K562 (cell line): ENCODE measurements around the gene TMED10. TPM values are rescaled to one million over a fixed set of nuclear protein-coding genes. Genes with fewer than 3 reads are reported as not detected.

ENCODE experiments used
- ATAC-seq: fragments of 200-7000 bp; cut with Tn5 transposase; 3 replicates; pipeline ENCODE4 v1.9.1; 2020; ENCODE audit warnings: moderate library complexity
- BruUV-seq: library from RNA; stranded (reverse); fragments of 400-500 nt; replicated peaks from 2 replicates; lab custom pipeline; 2021; lab: Mats Ljungman, UMichigan
- CTCF ChIA-PET: fragments of 300-600 bp; formaldehyde crosslinking; extraction: SDS; loops from one replicate; lab custom pipeline; 2021; ENCODE audit warnings: low intra/inter-chr PET ratio; lab: Yijun Ruan, JAX
- POLR2A ChIA-PET: fragments of 300-600, 350-650 bp; sonication (Branson Sonifier 250); formaldehyde crosslinking; extraction: SDS; loops from one replicate; lab custom pipeline; 2021; ENCODE audit warnings: antibody characterized with exemption, inconsistent platforms; lab: Yijun Ruan, JAX
- DNase-seq, 4 experiments: peaks; one replicate each; pipeline versions ENCODE4 v3.0.0 to v3.0.0-alpha.2; 2011 to 2018; ENCODE audit warnings: low spot score in 3 of 4, mixed read lengths in 3 of 4; ENCODE audit errors: extremely low read depth in 1 of 4
- FAIRE-seq: peaks from 2 replicates; lab custom pipeline; 2011; peaks lifted over from hg19 to GRCh38; lab: Jason Lieb, UNC
- H2AFZ ChIP-seq: 2 replicates; pipeline ENCODE4 v1.6.0; 2011; ENCODE audit warnings: low read depth, low read length, control low read depth, inconsistent platforms
- H3K27ac ChIP-seq: fragments of 200-600 bp; 3 replicates; pipeline ENCODE4 v1.8.0; 2011; ENCODE audit warnings: low read depth, mild to moderate bottlenecking, control low read depth, inconsistent platforms, low read length, moderate library complexity, mixed read lengths; ENCODE audit errors: extremely low read depth
- H3K27me3 ChIP-seq, 2 experiments: fragments of 300-600 bp in 1 of 2; 2 replicates in 1 of 2; 3 replicates in 1 of 2; pipeline versions ENCODE4 v1.6.0 to v1.8.0; 2011; ENCODE audit warnings: inconsistent platforms in 2 of 2, low read length in 2 of 2, mild to moderate bottlenecking in 1 of 2, mixed read lengths in 1 of 2, moderate library complexity in 1 of 2; ENCODE audit not compliant: control insufficient read depth in 2 of 2, insufficient read depth in 2 of 2
- H3K36me3 ChIP-seq: fragments of 300-600 bp; 3 replicates; pipeline ENCODE4 v1.8.0; 2011; ENCODE audit warnings: mild to moderate bottlenecking, low read length, inconsistent platforms; ENCODE audit not compliant: control insufficient read depth, insufficient read depth
- H3K4me1 ChIP-seq, 2 experiments: fragments of 200-600 bp in 1 of 2; replicated peaks in 1 of 2; 2 replicates in 1 of 2; 3 replicates in 1 of 2; pipeline versions ENCODE4 v1.5.1 to v1.8.0; 2011; ENCODE audit warnings: inconsistent platforms in 2 of 2, low read length in 2 of 2, mild to moderate bottlenecking in 1 of 2, mixed read lengths in 1 of 2, moderate library complexity in 1 of 2; ENCODE audit not compliant: control insufficient read depth in 2 of 2, insufficient read depth in 2 of 2
- H3K4me2 ChIP-seq: 2 replicates; pipeline ENCODE4 v1.6.1; 2011; ENCODE audit warnings: low read length, control low read depth, inconsistent platforms, mixed read lengths; ENCODE audit not compliant: insufficient read depth
- H3K4me3 ChIP-seq: fragments of 200-600 bp; sonication (generic), shearing (Covaris generic); 2 replicates; pipeline ENCODE4 v1.5.1; 2016; ENCODE audit warnings: control low read depth, inconsistent platforms
- H3K79me2 ChIP-seq: fragments of 200-600 bp; 3 replicates; pipeline ENCODE4 v1.8.0; 2011; ENCODE audit warnings: low read length, inconsistent platforms; ENCODE audit not compliant: control insufficient read depth, insufficient read depth
- H3K9ac ChIP-seq, 2 experiments: 2 replicates each; pipeline versions ENCODE4 v1.6.0 to v1.6.1; 2011; ENCODE audit warnings: low read depth in 2 of 2, low read length in 2 of 2, control low read depth in 1 of 2, inconsistent platforms in 1 of 2, mild to moderate bottlenecking in 1 of 2, mixed read lengths in 1 of 2; ENCODE audit not compliant: insufficient read depth in 1 of 2
- H3K9me1 ChIP-seq: one replicate; pipeline ENCODE4 v1.6.0; 2011; ENCODE audit warnings: inconsistent platforms, mild to moderate bottlenecking, low read length, moderate library complexity; ENCODE audit not compliant: control insufficient read depth, insufficient read depth
- H3K9me3 ChIP-seq: replicated peaks from 2 replicates; pipeline ENCODE4 v1.5.1; 2011; ENCODE audit warnings: low read depth, low read length, inconsistent platforms; ENCODE audit not compliant: control insufficient read depth, insufficient read depth
- H4K20me1 ChIP-seq: replicated peaks from 2 replicates; pipeline ENCODE4 v1.6.1; 2011; ENCODE audit warnings: low read length, inconsistent platforms, mixed read lengths; ENCODE audit not compliant: control insufficient read depth, insufficient read depth
- CBFB ChIP-seq: sonication (generic); formaldehyde crosslinking; IDR thresholded peaks from 2 replicates; pipeline ENCODE4 v1.4.0; 2020; ENCODE audit warnings: mild to moderate bottlenecking, missing genetic modification reagents
- CBX8 ChIP-seq: fragments of 200-600 bp; sonication (generic); IDR thresholded peaks from 2 replicates; pipeline ENCODE4 v1.6.1; 2012; ENCODE audit warnings: borderline replicate concordance, mixed run types, low read depth, mild to moderate bottlenecking, moderate library complexity, mixed read lengths, low read length, control low read depth, inconsistent platforms; ENCODE audit not compliant: poor library complexity, severe bottlenecking; ENCODE audit errors: extremely low read depth
- FOXM1 ChIP-seq, 2 experiments: fragments of 450-650 bp in 1 of 2; sonication (generic) in 1 of 2; formaldehyde crosslinking in 1 of 2; IDR thresholded peaks; 2 replicates each; pipeline versions ENCODE4 v1.6.1 to v1.9.0; 2017 to 2022; ENCODE audit warnings: low read depth in 2 of 2, mild to moderate bottlenecking in 2 of 2, missing genetic modification reagents in 1 of 2, moderate library complexity in 1 of 2
- GATA2 ChIP-seq: sonication (generic); formaldehyde crosslinking; IDR thresholded peaks from 2 replicates; pipeline ENCODE4 v1.4.0; 2020; ENCODE audit warnings: mild to moderate bottlenecking, missing genetic modification reagents
- MAZ ChIP-seq, 2 experiments: fragments of 450-650 bp in 1 of 2; sonication (generic) in 1 of 2; formaldehyde crosslinking; IDR thresholded peaks in 1 of 2; conservative IDR thresholded peaks in 1 of 2; 2 replicates each; pipeline versions ENCODE4 v1.4.0 to v1.5.0; 2020; ENCODE audit warnings: mild to moderate bottlenecking in 1 of 2, missing genetic modification reagents in 1 of 2
- TEAD1 ChIP-seq, 2 experiments: fragments of 450-650 bp in 1 of 2; sonication (generic) in 1 of 2; formaldehyde crosslinking; IDR thresholded peaks; 2 replicates each; pipeline versions ENCODE4 v1.4.0 to v1.8.0; 2020 to 2022; ENCODE audit warnings: mild to moderate bottlenecking in 2 of 2, missing genetic modification reagents in 1 of 2
- ZKSCAN8 ChIP-seq: fragments of 200-800 bp; sonication (Bioruptor generic); IDR thresholded peaks from 2 replicates; pipeline ENCODE4 v1.6.1; 2016; ENCODE audit warnings: missing genetic modification characterization, missing compliant biosample characterization
- ZNF274 ChIP-seq: IDR thresholded peaks from 2 replicates; pipeline ENCODE4 v1.6.1; 2011; ENCODE audit warnings: low read depth, mild to moderate bottlenecking, low read length, moderate library complexity, borderline replicate concordance
- ZNF384 ChIP-seq: IDR thresholded peaks from 2 replicates; pipeline ENCODE4 v1.6.1; 2012; ENCODE audit warnings: low read depth, low read length, improper control_type of control experiment
- ZSCAN29 ChIP-seq: fragments of 450-650 bp; IDR thresholded peaks from 2 replicates; pipeline ENCODE4 v1.6.1; 2017
- WGBS: fragments of 100-300 bp; shearing (Covaris generic); methylation state at CpG from one replicate; pipeline ENCODE4 v1.1.6; 2016; ENCODE audit warnings: low coverage, mixed read lengths; ENCODE audit not compliant: insufficient coverage; ENCODE audit errors: missing lambda C conversion rate; 5-methylcytosine and 5-hydroxymethylcytosine counted together
- in situ Hi-C: fragments of 300-500 bp; cut with MboI; formaldehyde crosslinking; loops from 4 replicates; pipeline ENCODE4 v1.15.0; 2018; ENCODE audit warnings: inconsistent platforms, mixed read lengths
- intact Hi-C: fragments of 100-400 bp; cut with micrococcal nuclease; formaldehyde crosslinking; loops from 2 replicates; pipeline ENCODE4 v1.14.2; 2022
- polyA plus RNA-seq, 8 experiments: library from polyadenylated mRNA; depleted of rRNA in 4 of 8; stranded (reverse) in 5 of 8; unstranded in 3 of 8; fragments of >200 nt; fragmentation: Nextera tagmentation in 2 of 8; fragmentation: Illumina TruSeq in 1 of 8; extraction: Ambion mirVana in 2 of 8; extraction: Trizol in 1 of 8; gene quantifications; 2 replicates each; pipeline versions ENCODE4 v1.2.1 to v1.2.3, GENCODE V29; 2011 to 2014; ENCODE audit warnings: inconsistent platforms in 1 of 8, missing spikeins in 1 of 8
- total RNA-seq, 7 experiments: library from RNA; depleted of rRNA in 6 of 7; stranded (reverse); fragments of >200 nt in 6 of 7; fragmentation: Illumina TruSeq in 2 of 7; extraction: Trizol in 2 of 7; gene quantifications; 2 replicates each; pipeline versions ENCODE4 v1.2.1 to v1.2.3, GENCODE V29; 2011 to 2021; ENCODE audit warnings: low replicate concordance in 1 of 7
- TF ChIP-seq, protein P1 (sequence below): sonication (generic); formaldehyde crosslinking; IDR thresholded peaks from 2 replicates; pipeline ENCODE4 v1.8.0; 2022; ENCODE audit warnings: missing genetic modification reagents, mild to moderate bottlenecking, moderate library complexity, borderline replicate concordance
- TF ChIP-seq, protein P2 (sequence below): sonication (generic); formaldehyde crosslinking; IDR thresholded peaks from 2 replicates; pipeline ENCODE4 v1.8.1; 2023; ENCODE audit warnings: mild to moderate bottlenecking, missing genetic modification reagents, moderate library complexity

Gene TMED10
- total and polyA plus RNA-seq, 9 of the 15 experiments (the other 6 are each of a cell fraction or from before 2014, with no cell fraction given), result 62.2 to 233 (median 124) TPM

DNA sequence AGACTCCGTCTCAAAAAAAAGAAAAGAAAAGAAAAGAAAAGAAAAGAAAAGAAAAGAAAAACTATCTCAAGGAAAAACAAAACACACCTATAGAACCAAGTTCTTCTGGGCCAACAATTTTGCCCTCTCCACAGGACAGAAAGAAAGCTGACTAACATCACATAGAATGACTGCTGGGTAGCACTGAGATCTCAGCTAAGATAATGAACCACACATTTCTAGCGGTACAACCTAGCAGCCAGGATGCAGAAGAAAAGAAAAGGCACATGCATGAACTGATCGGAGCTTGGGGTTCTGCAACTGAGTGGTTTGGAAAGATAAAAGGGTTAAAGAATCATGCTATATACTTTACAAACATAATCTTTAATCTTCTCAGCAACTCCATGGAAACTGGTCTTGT is 19.5 kb downstream of the TMED10 start:
- FAIRE-seq (peak; percentile 44), ATAC-seq (0 out of 3 replicates have a peak, but pooled peaks have one; percentile 25), DNase-seq (no peak)
- Histone ChIP-seq H3K9me3 (no peaks in the 10 kb centered on the region), H3K4me2 (no peak overlapping the region), H3K36me3 (peaks cover 4% of the 10 kb centered on the region; the same call in 1 of the 3 replicates), H2AFZ (no peak overlapping the region), H3K9me1 (no peaks in the 10 kb centered on the region), H4K20me1 (no peaks in the 10 kb centered on the region; the same call in 1 of the 2 replicates), H3K27me3 (no peaks in the 10 kb centered on the region), H3K79me2 (peaks cover 51% of the 10 kb centered on the region), H3K4me3 (no peak overlapping the region), H3K27ac (no peak overlapping the region), H3K4me1 (peaks cover 0 to 4% of the 10 kb centered on the region in 2 experiments; a peak in 2 of 5 replicates), H3K9ac (no peak overlapping the region)
- WGBS, result 4% methylated on average over 2 of the region's 3 CpGs
- ChIA-PET POLR2A (interaction anchor here (1.0 kb wide), 1 partner anchor 12 kb away, joined by 3 read pairs; no protein-coding TSS in a partner anchor), CTCF (no interaction called here)
- BruUV-seq, result no TSS peak
- in situ Hi-C loops, result no loop called here
- no peak for TF ChIP-seq ZSCAN29
- 0 out of 2 replicates have a peak, but pooled peaks have one; percentile 11 for TF ChIP-seq GATA2 (CRISPR knock-in tag)
- intact Hi-C loops, result no loop called here

DNA sequence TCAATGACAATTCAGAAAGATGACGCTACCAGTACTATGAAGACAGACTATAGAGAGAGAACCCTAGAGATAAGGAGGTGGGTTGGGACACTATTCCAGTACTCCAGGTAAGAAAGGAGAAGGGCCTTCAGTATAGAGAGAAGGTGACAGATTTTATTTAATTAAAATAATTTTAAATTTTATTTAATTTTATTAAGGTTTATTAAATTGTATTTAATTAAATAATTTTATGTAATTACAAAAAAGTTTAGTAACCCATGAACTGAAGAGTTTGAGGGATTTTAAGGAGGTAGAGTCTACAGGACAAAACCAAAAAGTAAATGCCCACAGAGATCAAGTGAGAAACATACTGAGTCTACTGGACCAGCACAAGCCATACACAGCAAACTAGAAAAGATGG is 20.3 kb downstream of the TMED10 start:
- no peak for ATAC-seq
- Histone ChIP-seq H3K9me3 (no peaks in the 10 kb centered on the region), H3K27ac (no peak overlapping the region), H3K9ac (no peak overlapping the region), H3K79me2 (peaks cover 43% of the 10 kb centered on the region), H3K9me1 (no peaks in the 10 kb centered on the region), H3K4me1 (no peaks in the 10 kb centered on the region; a peak in 2 of 5 replicates), H3K4me3 (no peak overlapping the region), H3K4me2 (no peak overlapping the region), H2AFZ (no peak overlapping the region), H3K27me3 (no peaks in the 10 kb centered on the region), H4K20me1 (no peaks in the 10 kb centered on the region; the same call in 1 of the 2 replicates), H3K36me3 (peaks cover 10% of the 10 kb centered on the region; the same call in 1 of the 3 replicates)
- TF ChIP-seq TEAD1 (CRISPR knock-in tag; IDR thresholded peaks at IDR 0.05) (no peak), FOXM1 (IDR thresholded peaks at IDR 0.05; ENCODE audit: low read depth) (no peak), FOXM1 (CRISPR knock-in tag; IDR thresholded peaks at IDR 0.05; ENCODE audit: low read depth) (no peak), CBX8 (no peak), ZNF274 (no peak), ZNF384 (no peak), ZKSCAN8 (CRISPR knock-in tag) (no peak), CBFB (no peak), MAZ (CRISPR knock-in tag; conservative IDR thresholded peaks at IDR 0.05 in 1 of 2, IDR thresholded peaks at IDR 0.05 in 1 of 2) (no peak)
- TF ChIP-seq, protein P1, sequence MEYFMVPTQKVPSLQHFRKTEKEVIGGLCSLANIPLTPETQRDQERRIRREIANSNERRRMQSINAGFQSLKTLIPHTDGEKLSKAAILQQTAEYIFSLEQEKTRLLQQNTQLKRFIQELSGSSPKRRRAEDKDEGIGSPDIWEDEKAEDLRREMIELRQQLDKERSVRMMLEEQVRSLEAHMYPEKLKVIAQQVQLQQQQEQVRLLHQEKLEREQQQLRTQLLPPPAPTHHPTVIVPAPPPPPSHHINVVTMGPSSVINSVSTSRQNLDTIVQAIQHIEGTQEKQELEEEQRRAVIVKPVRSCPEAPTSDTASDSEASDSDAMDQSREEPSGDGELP, result no peak
- TF ChIP-seq, protein P2, sequence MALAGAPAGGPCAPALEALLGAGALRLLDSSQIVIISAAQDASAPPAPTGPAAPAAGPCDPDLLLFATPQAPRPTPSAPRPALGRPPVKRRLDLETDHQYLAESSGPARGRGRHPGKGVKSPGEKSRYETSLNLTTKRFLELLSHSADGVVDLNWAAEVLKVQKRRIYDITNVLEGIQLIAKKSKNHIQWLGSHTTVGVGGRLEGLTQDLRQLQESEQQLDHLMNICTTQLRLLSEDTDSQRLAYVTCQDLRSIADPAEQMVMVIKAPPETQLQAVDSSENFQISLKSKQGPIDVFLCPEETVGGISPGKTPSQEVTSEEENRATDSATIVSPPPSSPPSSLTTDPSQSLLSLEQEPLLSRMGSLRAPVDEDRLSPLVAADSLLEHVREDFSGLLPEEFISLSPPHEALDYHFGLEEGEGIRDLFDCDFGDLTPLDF (CRISPR knock-in tag), result no peak
- BruUV-seq, result no TSS peak
- no peak for DNase-seq
- FAIRE-seq, result no peak
- WGBS, result 100% methylated on average over 1 of the region's 1 CpG
- POLR2A ChIA-PET, result no interaction called here
- intact Hi-C loops, result no loop called here
- in situ Hi-C loops, result no loop called here
- CTCF ChIA-PET, result interaction anchor here (0.6 kb wide), 1 partner anchor 12 kb away, joined by 5 read pairs; no protein-coding TSS in a partner anchor
